ENCODE results near the gene ASB13. TPM values are rescaled to one million over a fixed set of nuclear protein-coding genes. Genes with fewer than 3 reads are reported as not detected.
A peak's percentile ranks its signal among the peaks of the same experiment; 100 is the strongest.

ASB13 gene
- total and polyA plus RNA-seq, 8 donors: 8.7 to 22.2 (median 11.8) TPM

DNA sequence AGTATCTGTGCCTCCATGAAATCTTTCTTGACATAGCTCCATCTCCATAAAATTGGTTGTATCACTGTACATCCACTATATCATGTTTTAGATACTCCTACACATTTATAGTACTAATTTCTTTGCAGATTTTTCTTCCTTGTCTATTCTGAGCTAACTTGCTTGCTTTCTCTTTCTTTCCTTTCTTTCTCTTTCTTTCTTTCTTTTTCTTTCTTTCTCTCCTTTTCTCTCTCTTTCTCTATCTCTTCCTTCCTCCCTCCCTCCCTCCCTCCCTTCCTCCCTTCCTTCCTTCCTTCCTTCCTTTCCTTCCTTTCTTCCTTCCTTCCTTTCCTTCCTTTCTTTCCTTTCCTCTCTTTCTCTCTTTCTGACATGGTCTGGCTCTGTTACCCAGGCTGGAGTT is 42.0 kb upstream of the ASB13 start:
- Histone ChIP-seq H3K27ac (no peak overlapping the region), H3K27me3 (no peaks in the 10 kb centered on the region), H3K4me3 (no peak overlapping the region), H3K4me1 (peaks cover 0 to 11% (median 0%) of the 10 kb centered on the region in 3 donors), H3K9me3 (no peaks in the 10 kb centered on the region), H3K36me3 (no peaks in the 10 kb centered on the region)
- intact Hi-C loops (cut with DNase I): no loop called here
- DNase-seq: no peak
- FAIRE-seq: no peak
- no peak for ATAC-seq
- TF ChIP-seq, protein P1, sequence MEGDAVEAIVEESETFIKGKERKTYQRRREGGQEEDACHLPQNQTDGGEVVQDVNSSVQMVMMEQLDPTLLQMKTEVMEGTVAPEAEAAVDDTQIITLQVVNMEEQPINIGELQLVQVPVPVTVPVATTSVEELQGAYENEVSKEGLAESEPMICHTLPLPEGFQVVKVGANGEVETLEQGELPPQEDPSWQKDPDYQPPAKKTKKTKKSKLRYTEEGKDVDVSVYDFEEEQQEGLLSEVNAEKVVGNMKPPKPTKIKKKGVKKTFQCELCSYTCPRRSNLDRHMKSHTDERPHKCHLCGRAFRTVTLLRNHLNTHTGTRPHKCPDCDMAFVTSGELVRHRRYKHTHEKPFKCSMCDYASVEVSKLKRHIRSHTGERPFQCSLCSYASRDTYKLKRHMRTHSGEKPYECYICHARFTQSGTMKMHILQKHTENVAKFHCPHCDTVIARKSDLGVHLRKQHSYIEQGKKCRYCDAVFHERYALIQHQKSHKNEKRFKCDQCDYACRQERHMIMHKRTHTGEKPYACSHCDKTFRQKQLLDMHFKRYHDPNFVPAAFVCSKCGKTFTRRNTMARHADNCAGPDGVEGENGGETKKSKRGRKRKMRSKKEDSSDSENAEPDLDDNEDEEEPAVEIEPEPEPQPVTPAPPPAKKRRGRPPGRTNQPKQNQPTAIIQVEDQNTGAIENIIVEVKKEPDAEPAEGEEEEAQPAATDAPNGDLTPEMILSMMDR (IDR thresholded peaks at IDR 0.05): no peak

DNA sequence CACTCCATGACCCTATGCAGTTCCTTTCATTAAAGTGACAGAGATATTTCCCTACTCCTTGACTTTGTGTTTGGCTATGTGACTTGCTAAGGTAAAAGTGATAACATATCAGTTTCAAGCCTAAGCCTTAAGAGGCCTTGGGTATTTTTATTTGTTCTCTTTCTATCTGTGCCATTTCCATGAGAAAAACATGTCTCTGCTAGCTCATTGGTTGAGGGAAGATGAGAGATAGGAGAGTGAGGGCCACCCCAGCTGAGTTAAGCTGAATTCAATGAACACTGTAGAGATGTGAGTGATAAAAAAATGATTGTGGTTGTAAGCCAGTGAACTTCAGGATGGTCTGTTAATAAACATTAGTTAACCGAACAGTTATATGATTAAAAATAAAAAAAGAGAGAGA is 31.7 kb upstream of the ASB13 start:
- Histone ChIP-seq H3K27ac (no peak overlapping the region), H3K4me1 (peaks cover 12 to 19% (median 15%) of the 10 kb centered on the region in 3 donors), H3K27me3 (no peaks in the 10 kb centered on the region), H3K36me3 (no peaks in the 10 kb centered on the region), H3K4me3 (no peak overlapping the region), H3K9me3 (no peaks in the 10 kb centered on the region)
- 91 to 97% methylated on average over 1 of the region's 1 CpG for WGBS, 2 donors
- TF ChIP-seq, protein P1 (IDR thresholded peaks at IDR 0.05): no peak
- intact Hi-C loops (cut with DNase I): no loop called here
- no peak for FAIRE-seq
- DNase-seq: no peak
- ATAC-seq: peak in 1 of 4 donors; percentile 21

DNA sequence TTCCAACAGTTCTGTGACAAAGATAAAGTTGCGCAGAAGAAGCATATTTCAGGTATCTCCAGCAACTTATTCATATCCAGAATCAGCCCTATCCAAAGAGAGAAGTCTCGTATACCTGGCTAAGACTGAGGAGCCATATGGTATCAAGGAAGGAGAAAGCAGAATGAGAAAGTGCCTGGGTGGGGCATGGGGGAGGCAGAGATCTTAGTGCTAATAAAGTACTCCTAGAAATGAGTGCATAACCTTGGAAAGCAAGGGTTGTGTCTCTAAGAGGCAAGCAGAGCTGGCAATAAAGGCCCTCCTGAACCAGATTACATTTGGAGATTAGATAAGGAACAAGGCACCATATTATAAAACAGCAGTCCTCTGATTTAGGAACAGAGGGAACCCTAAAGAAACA is 30.9 kb upstream of the ASB13 start:
- FAIRE-seq (no peak), DNase-seq (no peak), ATAC-seq (no peak)
- intact Hi-C loops (cut with DNase I): no loop called here
- no peaks in the 10 kb centered on the region for H3K27me3 ChIP-seq
- WGBS, 2 donors: 89 to 90% methylated on average over 2 of the region's 2 CpGs
- TF ChIP-seq, protein P1 (IDR thresholded peaks at IDR 0.05): no peak
- no peaks in the 10 kb centered on the region for H3K9me3 ChIP-seq
- no peaks in the 10 kb centered on the region for H3K36me3 ChIP-seq
- no peak overlapping the region for H3K27ac ChIP-seq
- H3K4me1 ChIP-seq: peaks cover 12 to 19% (median 15%) of the 10 kb centered on the region in 3 donors
- no peak overlapping the region for H3K4me3 ChIP-seq

DNA sequence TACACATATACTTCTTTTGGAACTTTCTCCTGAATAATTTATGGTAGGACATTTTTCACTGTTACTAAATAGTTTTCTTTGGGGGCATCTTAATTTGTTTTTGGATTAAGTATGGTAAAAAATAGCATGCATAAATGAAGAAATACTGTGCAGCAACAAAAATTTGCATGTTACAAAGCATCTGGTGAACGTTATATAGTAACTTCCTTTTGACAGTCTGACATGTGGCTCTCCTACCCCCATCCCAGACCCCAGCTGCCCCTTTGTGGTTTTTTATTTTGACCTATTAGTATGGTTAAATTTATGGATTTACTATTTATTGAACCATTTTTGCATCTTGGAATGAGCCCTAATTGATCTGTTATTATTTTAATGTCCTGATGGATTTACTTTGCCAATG is 28.2 kb upstream of the ASB13 start:
- Histone ChIP-seq H3K9me3 (no peaks in the 10 kb centered on the region), H3K4me3 (no peak overlapping the region), H3K36me3 (no peaks in the 10 kb centered on the region), H3K27me3 (no peaks in the 10 kb centered on the region), H3K4me1 (peaks cover 12 to 19% (median 15%) of the 10 kb centered on the region in 3 donors), H3K27ac (no peak overlapping the region)
- 69 to 74% methylated on average over 1 of the region's 1 CpG for WGBS, 2 donors
- FAIRE-seq (no peak), DNase-seq (no peak), ATAC-seq (no peak)
- intact Hi-C loops (cut with DNase I): no loop called here
- TF ChIP-seq, protein P1 (IDR thresholded peaks at IDR 0.05): no peak

DNA sequence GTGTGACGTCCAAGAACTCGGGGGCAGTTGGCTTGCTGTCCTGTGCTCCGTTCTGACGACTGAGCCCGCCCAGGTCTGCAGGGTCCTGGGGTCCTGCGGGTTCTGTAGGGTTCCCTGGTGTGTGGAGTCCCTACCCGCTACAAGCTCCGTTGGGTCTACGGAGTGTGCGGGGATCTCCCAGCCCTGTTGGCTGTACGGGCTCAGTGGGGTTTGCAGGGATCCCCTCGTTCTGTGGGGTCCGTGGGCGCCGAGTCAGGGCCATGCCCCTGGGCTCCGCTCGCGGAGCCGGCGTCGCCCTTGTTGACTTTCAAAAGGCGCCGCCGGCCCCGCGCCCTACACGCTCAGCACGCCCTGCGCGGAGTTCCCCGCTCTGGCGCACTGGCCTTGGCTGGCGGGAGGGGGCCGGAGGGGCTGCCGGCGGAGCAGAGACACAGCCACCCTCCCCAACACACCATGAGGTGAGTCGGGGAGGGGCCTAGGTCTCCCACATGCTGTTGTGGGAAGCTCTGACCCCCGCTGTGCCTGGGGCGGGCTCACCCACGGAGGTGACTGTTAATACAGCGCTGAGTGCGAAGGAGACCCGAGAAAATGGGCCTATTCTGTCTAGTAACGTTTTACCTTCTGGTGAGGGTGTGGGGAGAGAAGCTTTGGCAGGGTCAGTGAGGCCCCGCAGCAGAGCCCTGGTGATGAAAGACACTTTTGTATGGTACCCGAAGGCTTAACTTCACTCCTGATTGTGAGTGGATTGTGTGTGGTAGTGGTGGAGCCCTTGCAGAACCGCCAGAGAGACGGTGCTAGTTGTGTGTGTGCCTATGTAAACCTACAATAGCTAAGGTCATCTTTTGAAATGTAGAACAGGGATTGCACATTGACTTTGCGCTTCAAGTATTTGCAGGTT is 26.3 kb upstream of the ASB13 start:
- Histone ChIP-seq H3K27ac (peak overlapping the region in 1 of 4 donors; percentile 35), H3K36me3 (no peaks in the 10 kb centered on the region), H3K4me1 (peaks cover 6 to 17% (median 9%) of the 10 kb centered on the region in 3 donors), H3K9me3 (no peaks in the 10 kb centered on the region), H3K4me3 (peak overlapping the region in 3 of 4 donors; percentile 9 to 37 (median 26)), H3K27me3 (no peaks in the 10 kb centered on the region)
- ATAC-seq: peak; percentile 71 to 94 (median 84)
- TF ChIP-seq, protein P1 (IDR thresholded peaks at IDR 0.05): no peak
- 28 to 36% methylated on average over 49 of the region's 49 CpGs for WGBS, 2 donors
- peak in 5 of 6 donors; percentile 27 to 68 (median 36) for DNase-seq
- FAIRE-seq: no peak
- intact Hi-C loops (cut with DNase I): no loop called here

Measured in pancreas (tissue), 10 donors.